HG03521 (cell line): ENCODE measurements around the gene CDC42BPB.

Experiments used
- ATAC-seq: cut with Tn5 transposase; IDR thresholded peaks from one replicate; pipeline ENCODE4 v1.9.1; 2021; ENCODE audit warnings: mild to moderate bottlenecking, moderate library complexity; ENCODE audit not compliant: unreplicated experiment

Gene CDC42BPB

DNA sequence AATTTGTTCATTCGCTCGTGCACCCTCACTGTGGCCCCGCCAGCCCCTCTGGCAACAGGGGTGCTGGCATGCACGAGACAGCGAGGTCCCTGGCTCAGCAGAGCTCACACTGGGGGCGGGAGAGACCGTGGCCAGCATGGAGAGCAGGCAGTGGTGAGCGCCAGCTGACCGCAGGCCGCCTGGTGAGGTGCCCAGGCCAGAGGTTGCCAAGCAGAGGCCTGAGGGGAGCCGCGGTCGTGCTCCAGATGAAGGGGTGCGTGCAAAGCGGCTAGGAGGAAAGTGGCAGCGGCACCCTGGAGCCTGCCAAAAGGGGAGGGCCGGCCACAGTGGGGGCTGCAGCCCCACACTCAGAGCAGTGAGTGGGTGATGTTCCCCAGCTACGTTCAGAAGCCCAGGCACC lies 56.1 kb downstream of the CDC42BPB start:
- no peak for ATAC-seq

DNA sequence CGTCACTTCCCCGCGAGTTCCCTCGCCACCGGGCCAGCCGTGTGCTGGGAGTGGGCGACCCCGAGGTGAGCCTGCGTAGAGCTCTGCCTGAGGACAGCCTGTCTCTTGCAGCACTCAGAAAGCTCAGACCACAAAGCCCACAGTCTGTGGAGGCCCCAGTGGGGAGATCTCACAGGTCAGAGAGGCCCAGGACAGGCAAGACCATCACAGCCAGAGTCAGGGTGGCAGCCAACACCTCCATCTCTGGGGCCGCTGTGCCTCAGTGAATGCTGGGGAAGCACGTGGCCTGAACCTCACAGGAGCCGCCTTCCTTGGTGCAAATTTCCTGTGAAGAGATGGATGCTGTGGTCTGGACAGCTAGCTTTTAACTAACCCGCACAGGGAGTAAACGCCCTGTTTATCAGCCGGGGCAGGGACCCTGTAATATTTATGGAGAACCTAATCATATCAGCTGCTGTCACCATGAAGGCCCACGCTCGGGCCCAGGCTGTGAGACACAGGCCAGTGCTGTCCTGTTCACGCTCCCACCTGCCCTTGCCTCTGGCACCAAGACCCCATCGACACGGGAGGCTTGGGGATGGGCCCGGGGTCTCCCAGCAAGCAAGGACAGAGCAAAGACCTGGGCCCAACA lies 56.9 kb downstream of the CDC42BPB start:
- no peak for ATAC-seq

DNA sequence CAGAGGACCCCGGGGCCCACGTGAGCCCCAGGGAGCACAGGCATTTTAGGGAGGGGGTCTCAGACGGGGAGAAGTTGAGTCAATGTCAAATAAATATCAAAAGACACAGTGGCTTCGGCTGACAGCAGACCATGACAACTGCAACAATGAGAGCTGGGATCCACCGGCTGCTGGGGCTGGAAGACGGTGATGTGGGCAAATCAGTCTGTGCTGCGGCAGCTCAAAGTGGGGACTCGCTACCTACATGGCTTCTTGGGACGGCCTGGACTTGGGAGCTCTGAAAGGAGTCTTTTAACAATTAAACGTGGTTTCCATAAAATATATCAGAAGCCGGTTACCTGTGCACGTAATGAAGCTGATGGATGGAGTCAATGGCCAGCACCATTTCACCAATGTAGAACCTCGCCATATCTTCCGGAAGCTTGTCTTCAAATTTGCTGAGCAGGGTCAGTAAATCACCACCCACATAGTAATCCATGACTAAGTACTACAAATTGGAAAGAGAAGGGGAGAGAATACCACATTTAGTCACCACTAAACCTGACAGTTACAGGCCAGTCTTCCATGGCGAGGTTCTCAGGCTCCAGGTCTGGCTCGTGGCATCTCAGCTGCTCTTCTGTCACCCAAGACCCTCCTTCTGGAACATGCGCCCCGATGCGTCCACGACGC lies 58.0 kb downstream of the CDC42BPB start:
- ATAC-seq = no peak

DNA sequence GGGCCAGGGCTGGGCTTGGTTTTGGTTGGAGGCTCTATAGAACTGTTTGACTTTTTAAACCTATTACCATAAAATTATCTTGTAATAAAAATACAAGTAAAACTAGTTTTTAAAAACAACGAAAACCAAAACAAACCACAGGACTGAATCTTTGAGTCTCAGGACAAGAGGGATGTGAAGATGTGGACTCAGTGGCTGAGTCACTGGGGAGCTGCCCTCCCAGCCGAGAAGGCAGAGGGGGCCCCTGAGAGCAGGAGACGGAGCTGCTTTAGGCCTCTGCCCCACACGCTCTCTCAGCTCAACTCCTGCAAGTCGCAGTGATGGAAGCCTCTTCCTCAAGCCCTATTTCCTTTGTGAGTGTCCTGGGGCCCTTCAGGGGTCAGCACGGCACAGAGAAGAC lies 59.0 kb downstream of the CDC42BPB start:
- ATAC-seq = no peak

DNA sequence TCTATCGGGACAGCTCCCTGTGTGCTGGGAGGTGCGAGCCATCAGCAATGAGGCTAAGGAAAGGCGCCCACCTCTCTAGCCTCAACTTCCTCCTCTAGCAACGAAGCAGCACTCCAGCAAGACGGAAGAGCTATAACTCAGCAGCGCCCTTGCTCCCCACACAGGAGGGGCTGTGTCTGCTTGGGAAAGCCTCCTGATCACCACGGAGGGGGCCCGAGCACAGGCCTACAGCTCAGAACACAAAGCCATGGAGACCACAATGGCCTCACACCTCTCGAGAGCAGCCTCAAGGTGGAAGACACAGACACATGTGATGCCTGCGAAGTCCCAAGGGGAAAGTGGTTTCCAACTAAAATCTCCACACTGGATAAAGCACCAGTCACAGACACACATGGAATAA lies 60.4 kb downstream of the CDC42BPB start:
- no peak for ATAC-seq

DNA sequence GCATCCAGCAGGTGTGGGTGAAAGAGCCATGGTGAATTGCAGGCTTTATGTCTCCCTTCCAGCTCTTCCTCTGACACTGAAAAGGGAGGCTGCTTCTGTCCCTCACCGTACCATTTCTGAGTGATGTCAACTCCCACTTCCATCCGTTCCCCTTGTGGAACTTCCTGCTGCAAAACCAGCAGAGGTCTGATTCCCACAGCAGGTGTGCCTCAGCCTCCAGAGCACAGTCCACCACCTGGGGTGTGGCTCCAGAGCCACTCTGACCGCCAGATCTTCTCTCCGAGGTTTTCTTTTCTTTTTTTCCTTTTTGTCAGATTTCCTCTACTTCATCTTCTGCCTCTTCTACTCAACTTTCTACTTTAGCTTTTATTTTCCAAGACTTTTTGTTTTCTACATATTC lies 62.7 kb downstream of the CDC42BPB start:
- no peak for ATAC-seq

DNA sequence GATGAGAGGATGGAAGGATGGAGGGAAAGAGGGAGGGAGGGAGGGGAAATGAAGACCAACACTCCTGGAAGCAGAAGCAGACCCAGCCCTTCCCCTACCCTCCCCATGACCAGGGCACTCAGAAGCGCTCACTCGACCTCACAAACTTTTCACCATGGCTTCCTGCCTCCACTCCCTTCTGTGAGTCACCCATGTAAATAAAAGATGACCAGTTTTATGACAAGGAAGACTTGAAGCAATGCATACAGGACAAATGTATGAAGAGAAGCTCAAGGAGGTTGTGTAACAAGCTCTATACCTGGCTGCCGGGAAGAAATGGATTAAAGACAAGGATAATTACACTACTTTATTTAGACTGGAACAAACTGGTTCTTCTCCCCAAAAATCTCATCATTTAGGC lies 63.8 kb downstream of the CDC42BPB start:
- ATAC-seq = no peak

DNA sequence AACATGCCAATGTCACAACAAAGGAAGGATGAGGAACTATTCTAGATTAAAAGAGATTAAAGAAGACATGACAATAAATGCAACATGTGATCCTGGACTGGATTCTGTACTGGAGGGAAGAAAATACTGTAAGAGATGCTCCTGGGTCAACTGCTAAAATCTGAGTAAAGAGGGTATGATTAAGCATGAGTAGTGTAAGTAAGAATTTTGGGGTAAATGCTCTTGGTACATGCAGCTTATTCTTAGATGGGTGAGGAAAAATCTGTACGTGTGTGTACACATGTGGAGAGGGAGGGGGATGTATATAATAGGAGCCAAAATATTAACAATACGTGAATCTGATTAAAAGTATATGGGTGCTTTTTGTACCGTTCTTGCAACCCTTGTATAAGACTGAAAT lies 66.0 kb downstream of the CDC42BPB start:
- no peak for ATAC-seq

DNA sequence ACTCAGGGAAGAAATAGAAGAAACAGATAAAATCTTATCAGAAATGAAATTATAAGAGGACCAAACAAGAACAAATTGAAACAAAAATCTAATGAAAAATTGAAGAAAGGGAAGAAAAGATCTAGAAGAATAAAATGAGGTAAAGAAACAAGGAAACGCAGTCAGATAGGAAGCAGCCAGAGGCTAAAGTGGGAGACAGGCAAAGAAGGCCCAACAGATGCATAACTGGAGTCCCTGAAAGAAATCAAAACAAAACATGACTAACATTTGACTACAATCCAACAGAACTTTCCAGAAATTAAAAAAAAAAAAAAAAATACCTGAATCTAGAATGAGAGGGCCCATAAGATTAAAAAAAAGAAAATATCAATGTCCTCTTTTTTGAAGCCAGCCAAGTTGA lies 69.3 kb downstream of the CDC42BPB start:
- ATAC-seq = no peak

DNA sequence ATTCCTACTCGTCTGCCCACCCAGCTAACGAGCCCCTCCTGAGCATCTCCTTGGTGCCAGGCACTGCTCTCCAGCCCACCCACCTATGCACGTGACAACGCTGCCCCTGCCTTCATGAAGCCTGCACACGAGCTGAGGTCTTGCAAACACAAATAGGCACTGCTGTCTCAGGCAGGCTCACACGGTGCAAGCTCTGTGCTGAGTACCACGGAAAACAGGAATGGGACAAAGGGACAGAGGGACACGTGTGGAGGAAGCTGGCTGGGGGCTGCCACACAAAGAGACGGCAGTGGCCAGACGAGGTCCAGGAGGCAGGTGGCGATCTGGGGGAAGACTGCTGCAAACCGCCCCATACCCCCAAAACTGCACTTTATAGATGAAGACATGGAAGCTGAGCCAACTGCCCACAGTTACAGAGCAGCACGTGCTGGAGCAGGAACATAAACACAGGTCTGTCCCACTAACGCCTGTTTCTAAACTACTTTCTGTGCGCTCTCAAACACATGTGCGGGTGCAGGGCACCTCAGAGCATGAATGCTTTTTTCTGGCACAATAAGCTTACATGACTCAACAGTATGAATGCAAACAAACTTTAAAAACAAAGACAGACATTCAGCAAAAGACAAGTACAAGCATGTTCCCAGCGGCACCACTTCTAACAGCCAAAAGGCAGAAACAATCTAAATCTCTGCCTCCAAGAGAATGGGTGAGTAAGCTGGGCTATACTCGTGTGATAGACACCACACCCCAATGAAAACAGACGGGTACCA lies 70.4 kb downstream of the CDC42BPB start:
- no peak for ATAC-seq

DNA sequence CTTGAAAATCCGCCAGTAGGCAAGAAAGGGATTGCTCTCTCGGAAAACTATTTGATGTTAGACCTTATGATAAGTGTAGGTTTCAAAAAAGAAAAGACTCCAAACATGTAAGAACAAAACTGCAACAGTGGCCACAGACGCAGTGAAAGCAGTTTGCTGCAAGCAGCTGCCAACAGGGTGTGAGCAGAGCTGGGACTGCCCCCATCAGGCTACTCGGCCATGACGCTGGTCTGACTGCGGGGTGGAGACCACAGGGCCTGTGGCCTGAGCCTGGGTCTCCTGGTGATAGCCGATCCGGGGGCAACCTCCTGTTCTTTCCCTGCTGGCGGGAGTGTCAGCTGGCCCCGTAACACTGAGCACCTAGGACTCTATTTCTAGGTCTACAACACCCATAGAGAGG lies 71.7 kb downstream of the CDC42BPB start:
- no peak for ATAC-seq

DNA sequence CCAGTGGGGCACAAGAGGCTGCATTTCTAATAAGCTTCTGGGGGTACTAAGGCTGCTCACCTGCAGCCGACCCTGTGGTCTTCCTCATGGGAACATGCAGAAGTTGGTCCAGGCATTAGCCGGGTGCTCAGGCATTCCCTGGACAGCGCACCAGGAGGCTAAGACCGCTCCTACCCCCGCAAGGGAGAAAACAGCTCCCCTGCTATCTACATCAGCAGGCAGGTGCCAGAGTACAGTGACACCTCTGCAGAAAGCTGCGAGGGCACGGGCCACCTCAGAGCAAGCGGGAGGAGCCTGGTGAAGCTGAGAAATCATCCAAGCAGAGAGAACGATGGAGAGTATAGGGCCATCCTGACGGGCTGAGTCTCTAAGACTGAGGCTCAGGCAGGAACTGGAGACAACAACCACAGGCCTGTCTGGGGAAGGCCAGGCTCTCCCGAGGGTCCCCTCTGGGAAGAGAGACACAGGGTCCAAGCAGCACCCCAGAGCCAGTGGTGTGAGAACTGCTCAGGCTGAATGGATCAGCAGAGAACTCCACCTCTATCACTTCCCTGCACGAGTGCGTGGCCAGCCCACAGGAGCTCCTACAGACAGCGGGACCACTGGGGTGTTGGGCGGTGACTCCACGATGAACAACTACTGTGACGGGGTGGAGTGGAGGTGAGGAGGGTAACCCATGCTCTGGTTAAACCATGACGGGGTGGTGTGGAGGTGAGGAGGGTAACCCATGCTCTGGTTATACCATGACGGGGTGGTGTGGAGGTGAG lies 72.8 kb downstream of the CDC42BPB start:
- no peak for ATAC-seq

DNA sequence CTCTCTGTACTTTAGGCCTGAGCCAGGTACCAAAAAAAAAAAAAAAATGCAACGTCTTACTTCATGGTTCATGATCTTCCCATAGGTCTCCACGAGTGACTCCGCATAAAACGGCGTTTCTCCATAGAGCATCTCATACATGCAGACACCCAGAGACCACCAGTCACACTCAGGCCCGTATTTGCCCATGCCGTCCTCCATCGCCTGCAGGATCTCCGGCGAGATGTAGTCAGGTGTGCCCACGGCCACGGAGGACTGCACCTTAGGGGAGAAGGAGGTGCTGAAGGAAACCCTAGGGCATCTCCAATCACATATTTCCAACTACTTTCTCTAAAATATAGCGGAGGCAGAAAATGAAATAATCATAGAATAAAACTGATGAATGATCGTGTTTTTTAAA lies 73.9 kb downstream of the CDC42BPB start:
- no peak for ATAC-seq

DNA sequence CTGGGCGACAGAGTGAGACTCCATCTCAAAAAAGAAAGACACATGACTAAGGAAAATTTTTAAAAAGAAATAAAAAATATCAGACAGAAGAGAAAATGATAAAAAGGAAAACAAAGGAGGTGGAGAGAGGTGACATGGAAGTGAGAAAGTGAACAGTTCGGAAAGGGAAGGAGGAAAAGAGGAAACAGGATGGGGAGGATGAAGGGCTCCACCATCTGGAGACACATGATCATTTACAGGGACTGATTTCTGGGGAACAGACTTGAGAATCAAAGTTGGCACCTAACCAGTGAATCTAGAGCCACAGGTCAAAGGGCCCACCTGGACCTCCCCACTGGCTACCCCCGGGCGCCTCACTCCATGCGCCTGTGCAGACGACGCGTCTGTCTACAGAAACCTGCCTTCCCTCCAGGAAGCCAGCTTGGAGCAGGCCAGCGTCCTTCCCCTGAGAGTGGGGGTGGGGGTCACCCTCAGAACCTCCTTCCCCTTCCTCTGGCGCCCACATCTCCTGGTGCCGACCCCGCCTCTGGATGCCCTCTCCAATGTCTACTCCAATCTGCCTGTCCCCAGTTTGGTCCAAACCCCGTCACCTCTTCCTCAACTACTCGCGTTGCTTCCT lies 74.4 kb downstream of the CDC42BPB start:
- no peak for ATAC-seq

DNA sequence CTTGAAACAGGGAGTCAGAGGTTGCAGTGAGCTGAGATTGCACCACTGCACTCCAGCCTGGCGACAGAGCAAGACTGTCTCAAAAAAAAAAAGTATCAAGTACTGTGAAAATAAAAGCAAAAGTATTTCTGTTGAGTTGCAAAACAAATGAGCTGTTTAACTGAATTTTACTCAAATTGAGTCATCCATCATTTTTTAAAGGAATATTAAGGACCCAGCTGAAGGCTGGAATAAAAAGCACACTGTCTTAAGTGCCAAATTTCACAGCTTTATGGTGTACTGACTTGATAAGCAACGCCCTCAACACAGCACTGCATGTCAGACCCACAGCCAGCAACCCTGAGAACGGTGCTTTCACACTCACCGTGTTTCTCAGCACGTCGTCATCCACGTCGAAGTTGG lies 76.9 kb downstream of the CDC42BPB start:
- no peak for ATAC-seq

DNA sequence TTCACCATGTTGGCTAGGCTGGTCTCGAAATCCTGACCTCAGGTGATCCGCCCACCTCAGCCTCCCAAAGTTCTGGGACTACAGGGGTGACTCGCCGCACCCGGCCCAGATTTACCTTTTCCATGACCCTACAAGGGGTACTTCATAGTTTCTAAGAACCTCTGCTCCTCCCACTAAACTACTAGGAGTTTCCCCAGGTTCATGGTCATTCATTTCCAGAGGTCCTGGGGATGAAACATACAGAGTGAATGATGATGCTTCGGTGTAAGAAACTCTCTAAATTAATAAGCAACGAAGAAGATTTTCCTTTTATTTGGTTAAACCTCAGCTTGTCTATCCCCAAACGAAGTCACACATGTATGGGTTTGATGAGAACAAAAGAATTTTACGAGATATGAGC lies 77.9 kb downstream of the CDC42BPB start:
- no peak for ATAC-seq

DNA sequence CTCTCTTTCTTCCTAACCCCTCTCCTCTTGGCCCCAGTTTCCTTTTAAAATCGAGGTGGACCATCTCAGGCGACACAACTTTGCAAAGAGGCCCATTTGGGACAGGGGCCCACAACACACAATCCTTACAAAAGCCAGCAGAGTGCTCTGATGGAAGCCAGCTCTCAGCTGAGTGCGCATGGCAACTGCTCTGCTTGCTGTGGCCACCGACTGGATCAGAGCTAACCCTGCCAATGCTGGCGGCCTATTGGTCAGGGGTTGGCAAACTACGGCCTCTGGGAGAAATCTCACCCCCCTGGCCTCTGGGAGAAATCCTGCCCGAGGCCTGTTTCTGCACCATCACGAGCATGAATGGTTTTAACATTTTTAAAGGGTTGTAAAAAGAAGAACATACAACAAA lies 79.9 kb downstream of the CDC42BPB start:
- no peak for ATAC-seq

DNA sequence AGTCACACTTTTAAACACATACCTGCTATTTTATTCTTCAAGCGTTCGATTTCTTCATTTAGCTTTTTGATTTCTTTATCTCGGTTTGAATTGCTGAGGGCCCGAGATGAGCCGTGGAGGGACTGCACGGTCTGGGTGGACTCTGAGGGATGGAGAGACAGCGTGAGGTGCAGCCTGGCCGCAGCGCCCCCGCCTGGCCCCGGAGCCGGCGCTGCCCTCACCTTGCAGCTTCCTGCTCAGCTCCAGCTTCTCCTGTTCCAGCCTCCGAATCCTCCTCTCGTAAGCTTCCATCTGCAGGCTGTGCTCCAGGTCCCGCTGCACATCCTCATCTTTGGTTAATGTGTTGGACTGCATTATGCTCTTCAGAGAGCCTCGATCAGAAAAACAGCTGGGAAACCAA lies 81.7 kb downstream of the CDC42BPB start:
- no peak for ATAC-seq

DNA sequence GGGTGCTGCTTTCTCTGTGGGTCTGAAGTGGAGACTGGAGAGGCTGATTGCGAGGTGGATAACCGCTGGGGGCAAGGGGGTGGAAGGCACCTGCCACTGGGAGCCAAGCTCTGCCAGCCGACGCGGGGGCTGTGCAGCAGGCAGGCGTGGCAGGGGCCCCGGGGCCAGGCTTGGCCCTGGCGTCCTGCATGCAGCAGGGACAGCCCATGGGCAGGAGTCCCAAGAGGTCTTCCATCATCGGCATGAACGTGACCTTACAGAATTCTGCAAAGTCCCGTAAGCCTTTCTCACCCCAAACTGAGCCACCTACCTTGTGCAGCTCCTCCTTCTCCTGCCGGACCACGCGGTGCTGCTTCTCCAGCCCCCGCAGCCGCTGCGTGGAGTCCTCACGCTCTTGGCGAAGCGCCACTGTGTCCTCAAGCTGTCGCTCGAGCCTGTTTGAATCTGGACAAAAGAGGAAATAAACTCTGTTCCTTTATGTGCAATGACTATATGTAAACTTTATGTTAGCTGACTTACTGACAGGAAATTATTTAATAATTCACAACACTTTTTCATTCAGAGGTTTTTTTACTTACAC lies 83.6 kb downstream of the CDC42BPB start:
- ATAC-seq = no peak

DNA sequence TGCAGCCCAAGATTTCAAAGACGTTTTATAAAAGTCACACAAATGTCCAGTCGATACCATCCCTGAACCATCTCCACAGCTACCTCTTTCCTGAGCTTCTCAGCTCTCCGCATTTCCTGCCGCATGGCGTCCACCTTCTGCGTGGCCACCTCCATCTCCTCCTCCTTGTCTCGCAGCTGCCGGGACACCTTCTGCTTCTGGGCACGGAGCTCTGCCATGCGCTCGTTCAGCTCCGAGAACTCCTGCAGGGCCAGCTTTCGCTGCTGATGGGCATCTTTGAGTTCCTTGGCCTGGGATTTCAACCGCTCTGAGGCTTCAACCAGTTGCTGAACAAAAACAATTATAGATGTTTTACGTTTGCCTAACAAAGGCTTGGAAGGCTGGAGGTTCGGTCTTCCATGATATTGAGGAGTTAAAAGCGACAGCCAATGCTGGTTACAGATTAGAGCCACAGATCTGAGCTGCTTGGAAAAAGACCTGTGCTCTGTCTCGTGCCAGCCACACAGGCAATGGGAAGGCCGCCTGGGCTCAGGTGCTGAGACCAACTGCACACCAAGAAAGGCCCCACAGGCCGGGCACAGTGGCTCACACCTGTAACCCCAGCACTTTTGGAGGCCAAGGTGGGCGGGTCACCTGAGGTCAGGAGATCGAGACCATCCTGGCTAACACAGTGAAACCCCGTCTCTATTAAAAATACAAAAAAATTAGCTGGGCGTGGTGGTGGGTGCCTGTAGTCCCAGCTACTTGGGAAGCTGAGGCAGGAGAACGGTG lies 85.3 kb downstream of the CDC42BPB start:
- no peak for ATAC-seq
